22Rv1 (cell line): ENCODE measurements around the gene FAM156B.
"Not testable (repeated sequence)": the region's sequence is repeated elsewhere in the genome, so short reads cannot be mapped to it uniquely, and the experiment has no call there.

Experiments used
- ZFX ChIP-seq: fragments of 450-650 bp; IDR thresholded peaks from 2 replicates; pipeline ENCODE4 v1.6.1; 2017; ENCODE audit warnings: antibody characterized with exemption, borderline replicate concordance
- TF ChIP-seq, protein P1 (sequence below): fragments of 450-650 bp; IDR thresholded peaks from 2 replicates; pipeline ENCODE4 v1.5.1; 2017; ENCODE audit warnings: mild to moderate bottlenecking

DNA sequence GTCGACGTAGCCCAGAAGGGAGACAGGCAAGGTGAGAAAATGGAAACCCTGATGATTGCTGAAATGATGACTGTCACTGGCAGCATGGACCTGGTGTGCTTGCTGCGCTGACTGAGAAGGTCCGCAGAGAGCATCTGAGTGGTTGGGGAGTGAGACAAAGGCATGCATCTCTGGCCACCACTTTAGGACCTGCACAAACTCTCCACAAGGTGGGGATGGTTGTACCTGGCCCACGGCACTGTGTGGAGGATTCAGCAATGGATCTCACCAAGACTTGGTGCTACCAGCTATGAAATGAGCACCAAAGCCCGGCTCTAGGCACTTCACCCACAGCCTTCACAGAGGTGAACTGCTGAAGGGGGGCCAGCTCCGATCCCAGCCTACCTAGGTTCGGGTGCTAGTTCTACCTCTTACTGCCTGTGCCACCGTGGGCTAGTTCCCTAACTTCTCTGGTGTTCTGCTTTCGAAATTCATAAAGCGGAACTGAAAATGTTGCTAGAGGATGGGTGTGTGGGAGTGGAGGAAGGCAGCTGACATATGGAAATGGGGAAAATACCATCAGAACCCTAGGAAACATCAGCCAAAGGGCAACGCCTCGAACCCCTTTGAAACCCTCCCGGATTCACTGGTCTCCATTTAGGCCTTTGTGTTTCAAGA, 48.8 kb downstream of the FAM156B start:
- TF ChIP-seq, protein P1, sequence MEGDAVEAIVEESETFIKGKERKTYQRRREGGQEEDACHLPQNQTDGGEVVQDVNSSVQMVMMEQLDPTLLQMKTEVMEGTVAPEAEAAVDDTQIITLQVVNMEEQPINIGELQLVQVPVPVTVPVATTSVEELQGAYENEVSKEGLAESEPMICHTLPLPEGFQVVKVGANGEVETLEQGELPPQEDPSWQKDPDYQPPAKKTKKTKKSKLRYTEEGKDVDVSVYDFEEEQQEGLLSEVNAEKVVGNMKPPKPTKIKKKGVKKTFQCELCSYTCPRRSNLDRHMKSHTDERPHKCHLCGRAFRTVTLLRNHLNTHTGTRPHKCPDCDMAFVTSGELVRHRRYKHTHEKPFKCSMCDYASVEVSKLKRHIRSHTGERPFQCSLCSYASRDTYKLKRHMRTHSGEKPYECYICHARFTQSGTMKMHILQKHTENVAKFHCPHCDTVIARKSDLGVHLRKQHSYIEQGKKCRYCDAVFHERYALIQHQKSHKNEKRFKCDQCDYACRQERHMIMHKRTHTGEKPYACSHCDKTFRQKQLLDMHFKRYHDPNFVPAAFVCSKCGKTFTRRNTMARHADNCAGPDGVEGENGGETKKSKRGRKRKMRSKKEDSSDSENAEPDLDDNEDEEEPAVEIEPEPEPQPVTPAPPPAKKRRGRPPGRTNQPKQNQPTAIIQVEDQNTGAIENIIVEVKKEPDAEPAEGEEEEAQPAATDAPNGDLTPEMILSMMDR = not testable (repeated sequence)
- not testable (repeated sequence) for TF ChIP-seq ZFX
